HG03469 (cell line): Measurements from ENCODE around the gene ITGB1BP1.

ENCODE experiments used
- ATAC-seq: cut with Tn5 transposase; IDR thresholded peaks from one replicate; pipeline ENCODE4 v1.9.1; 2021; ENCODE audit warnings: mild to moderate bottlenecking, moderate library complexity, moderate number of reproducible peaks; ENCODE audit not compliant: unreplicated experiment

Gene ITGB1BP1

DNA sequence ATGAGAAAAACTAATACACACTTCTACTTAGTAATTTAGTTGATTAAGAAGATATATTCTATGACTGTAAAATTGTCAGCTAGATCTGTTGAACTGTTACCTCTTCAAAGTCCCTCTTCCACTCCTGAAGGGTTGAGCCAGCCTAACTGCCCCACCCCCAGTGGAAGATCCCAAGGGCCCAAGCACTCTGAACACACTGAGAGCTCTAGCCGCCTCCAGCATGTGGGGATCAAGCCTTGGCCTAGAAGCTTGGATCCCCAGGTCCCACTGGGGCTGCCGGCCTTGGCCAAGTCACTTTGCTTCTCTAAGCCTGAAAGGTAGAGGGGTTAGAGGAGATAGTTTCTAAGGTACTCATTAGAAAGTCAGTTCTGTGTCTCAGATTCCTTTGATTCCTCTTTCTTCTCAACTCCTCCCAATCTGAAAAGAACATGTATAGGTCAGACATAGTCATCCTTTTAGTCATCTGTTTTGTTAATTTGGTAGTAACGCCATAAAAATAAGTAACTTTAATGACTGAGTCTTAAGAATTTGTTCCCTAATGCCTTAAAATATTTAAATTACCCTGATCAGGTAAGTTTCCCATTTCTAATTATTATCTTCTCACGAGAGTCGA, 5.7 kb upstream of the ITGB1BP1 start:
- no peak for ATAC-seq

DNA sequence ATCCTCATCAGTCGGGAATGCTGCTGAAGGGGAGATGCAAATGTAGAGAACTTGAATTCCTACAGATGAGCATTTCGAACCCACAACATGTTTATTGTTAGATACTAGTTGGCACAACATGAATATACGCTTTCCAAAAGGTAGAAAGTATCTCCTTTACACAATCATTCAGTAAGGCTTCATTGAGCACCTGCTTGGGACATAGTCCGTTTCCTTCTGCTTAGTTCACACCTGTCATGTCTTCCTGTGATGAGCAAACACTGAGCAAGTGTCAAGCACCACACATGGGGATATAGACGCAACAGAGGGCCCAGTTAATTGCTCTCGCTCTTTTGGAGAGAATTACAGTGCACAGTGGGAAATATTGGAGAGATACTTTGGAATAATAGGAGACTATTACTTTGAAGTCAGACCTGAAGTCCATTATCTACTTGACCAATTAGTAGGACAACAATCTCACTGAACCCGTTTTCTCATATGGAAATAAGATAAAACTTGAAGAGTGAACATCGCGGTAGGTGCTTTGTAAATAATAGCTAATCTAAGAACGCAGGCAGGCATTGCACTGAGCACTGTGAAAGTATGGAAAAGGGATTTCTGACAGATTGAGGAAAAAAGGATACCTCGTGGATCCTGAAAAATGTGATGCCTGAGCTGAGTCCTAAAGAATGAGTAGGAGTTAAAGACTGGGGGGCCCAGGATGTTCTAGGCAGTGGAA, 1.3 kb upstream of the ITGB1BP1 start:
- no peak for ATAC-seq

DNA sequence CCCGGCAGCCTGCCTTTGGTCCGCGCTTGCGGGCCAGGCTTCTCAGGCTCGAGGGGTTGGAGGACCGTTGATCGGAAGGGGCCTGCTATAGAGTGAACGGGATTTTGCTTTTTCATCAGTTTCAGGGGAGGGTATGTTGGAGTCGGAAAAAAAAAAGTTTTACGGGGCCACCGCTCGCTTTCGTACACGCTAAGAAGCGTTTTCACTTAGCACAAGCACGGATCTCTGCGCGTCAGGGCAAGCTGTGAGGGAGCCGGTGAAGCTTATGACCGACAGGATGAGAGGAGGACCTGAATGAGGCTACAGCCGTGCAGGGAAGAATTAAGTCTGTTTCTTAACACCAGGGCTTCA, 569 bp upstream of the ITGB1BP1 start:
- peak; percentile 1 for ATAC-seq

DNA sequence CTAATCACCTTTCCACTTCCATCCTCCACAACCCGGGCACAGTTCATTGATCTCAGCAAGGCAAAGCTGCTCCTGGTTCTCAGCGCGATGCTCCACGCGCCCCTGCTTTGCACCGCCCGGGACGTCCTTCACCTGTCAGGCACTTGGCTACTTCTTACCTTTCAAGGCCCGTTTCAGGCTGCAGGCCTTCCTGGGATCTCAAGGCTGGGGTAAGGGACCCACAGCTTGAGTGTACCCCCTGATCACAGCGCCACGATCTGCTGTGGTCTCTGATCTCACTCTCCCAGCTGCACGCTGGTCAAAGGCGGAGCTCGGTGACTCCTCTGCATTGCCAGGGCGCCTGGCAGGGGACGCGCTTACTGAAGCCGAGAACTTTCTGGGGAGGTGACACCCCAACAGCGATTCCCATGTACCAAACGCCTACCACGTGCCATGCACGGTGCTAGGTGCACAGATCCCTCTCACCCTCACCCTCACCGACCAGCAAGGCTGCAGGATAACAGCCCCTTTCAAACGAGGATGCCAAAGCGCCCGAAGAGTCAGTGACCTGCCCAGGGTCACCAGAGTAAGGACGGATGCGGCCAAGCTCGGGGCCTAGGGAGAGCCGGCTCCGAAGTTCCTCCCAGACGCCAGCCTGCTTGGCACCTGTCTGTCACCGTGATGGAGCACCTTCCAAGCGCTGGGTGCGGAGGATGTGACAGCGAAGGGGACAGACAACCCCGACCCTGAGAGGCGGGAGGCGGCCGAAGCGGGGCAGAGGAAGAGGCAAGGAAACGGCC, 818 bp downstream of the ITGB1BP1 start:
- ATAC-seq: peak; percentile 19

DNA sequence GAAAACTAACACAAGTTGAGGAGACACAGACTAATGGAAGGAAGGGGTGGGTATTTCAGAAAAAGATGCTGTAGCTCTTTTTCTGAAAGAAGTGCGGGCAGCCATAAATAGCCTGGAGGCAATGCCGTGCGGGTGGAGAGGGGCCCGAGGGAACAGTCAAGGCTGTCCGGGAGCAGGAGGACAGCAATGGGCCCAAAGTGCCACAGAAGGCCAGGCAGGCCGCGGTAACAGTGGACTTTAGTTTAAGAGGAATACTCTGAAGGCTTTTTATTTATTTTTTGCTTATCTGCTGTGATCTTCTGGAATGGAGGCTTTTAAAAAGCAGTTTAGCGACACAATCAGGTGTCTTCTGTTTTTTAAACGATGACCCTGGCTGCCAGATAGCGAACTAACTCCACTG, 2.8 kb downstream of the ITGB1BP1 start:
- ATAC-seq: no peak

DNA sequence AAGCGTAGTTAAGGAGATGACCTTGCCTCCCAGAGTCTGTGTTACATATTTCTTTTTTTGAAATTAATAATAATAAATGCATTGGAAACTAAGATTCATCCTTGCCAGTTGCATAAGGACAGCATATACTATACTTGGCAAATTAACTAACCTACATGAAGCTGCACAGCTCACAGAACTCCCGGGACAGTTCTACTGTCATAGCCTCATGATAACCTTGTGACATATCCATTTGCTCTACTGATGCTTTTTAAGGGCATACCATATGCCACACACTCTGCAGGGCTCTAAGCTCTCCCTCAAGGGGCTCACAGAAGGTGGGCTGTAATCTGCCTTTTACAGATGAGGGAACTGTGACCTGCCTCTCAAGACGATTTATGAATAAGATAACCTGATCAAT, 3.8 kb downstream of the ITGB1BP1 start:
- ATAC-seq: no peak

DNA sequence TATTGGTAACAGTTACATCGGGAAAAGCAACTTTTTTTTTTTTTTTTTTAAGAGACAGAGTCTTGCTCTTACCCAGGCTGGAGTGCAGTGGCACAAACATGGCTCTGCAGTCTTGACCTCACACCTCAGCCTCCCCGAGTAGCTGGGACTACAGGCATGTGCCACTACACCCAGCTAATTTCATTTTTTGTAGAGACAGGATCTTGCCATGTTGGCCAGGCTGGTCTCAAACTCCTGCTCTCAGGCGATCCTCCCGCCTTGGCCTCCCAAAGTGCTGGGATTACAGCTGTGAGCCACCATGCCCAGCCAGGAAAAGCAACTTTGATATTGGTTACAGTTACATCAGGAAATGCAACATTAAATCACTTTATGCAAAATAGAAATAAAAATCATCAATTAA, 4.6 kb downstream of the ITGB1BP1 start:
- ATAC-seq: no peak

DNA sequence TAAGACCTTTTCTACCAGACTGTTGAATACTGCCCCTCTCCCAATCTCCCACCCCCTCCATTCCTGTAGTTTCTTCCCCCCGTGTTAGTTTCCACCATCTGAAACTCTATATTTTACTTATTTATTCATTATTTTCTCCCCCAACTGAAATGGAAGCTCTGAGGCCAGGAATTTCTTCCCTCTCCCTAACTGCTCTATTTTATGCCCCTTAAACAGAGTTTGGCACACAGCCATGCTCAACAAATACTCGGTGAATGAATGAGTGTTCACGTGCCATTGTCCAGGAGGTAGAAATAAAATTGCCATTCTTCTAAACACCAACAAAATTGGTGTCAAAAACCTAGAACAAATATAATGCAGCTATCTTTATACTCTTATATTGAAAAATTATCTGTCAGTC, 5.6 kb downstream of the ITGB1BP1 start:
- no peak for ATAC-seq

DNA sequence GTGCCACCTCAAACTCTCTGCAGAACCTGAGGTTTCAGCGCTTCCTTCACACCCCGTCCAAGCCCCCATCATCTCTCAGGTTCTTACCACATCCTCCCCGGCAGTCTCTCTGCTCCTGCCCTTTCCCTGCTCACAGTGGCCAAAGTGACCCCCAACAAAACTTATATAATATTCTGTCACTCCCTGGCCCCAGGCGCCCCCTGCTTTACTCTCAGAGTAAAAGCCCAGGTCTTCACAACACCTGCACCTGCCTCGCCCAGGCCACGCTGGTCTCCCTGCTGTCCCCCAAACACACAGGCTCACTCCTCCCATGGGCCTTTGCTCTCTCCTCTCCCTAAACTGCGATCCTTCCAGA, 6.4 kb downstream of the ITGB1BP1 start:
- no peak for ATAC-seq

DNA sequence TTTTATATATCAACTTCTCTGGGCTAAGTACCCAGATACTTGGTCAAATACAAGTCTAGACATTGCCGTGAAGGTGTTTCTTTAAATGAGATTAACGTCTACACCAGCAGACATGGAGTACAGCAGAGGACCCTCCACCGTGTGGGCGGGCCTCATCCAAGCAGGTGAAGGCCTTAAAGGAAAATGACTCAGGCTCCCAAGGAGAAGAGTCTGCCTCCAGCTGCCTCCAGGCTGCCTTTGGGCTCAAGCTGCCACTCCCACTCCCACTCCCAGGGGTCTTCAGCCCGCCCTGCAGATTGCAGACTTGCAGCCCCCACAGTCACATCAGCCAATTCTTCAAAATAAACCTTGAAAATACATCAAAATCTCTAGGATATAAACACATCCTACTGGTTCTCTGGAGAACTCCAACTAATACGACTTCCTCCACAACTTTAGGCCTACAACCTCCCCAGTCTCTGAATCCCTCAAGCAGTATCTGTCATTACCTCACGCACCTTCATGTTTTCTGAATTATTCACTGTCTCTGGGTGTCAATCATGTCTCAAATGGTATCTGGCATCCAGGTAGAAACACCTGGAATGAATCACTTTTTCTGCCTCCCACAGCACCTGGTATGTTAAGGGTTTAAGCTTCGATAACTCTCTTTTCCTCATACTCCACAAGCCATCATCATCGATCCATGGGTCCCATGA, 6.9 kb downstream of the ITGB1BP1 start:
- ATAC-seq: no peak

DNA sequence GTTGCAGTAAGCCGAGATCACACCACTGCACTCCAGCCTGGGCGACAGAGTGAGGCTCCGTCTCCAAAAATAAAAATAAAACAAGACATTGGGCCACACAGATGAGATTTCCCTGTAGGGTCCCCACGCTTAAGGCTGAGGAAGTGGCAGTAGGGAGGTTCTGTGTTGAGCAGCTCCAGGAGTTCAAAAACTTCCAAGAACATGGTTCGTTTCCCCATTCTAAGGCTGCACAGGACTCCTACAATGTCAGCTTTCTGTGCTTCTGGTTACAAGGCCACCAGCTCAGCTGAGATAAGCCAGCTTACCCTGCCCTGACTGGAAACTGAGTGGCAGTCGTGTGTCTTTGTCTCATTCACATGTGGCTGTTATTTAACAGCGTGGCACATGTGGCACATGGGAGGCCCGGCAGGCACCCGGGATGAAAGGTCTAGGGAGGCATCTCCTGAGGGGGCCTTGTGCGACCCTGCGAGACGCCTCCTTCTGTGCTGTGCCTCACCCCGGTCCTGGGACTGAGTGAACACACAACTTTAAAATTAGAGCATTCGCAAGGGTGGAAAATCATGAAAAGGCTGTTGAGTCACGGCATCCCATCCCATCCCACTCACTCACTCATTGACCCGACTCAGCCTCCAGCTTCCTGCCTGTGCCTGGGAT, 7.7 kb downstream of the ITGB1BP1 start:
- ATAC-seq: no peak

DNA sequence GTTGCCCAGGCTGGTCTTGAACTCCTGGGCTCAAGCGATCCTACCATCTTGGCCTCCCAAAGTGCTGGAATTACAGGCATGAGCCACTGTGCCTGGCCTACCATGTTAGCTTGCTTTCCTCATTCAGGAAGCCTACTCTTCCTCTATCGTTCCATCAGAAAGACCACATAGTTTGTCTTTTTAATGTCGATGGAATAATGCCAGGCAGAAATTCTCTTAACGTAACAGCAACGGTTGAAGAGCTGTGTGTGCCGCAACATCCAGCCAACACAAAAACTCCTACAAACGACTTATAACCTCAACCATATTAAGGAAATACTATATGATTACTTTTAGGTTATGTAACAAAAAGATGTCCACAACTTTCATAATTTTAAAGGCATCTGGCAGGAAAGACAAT, 10.5 kb downstream of the ITGB1BP1 start:
- no peak for ATAC-seq

DNA sequence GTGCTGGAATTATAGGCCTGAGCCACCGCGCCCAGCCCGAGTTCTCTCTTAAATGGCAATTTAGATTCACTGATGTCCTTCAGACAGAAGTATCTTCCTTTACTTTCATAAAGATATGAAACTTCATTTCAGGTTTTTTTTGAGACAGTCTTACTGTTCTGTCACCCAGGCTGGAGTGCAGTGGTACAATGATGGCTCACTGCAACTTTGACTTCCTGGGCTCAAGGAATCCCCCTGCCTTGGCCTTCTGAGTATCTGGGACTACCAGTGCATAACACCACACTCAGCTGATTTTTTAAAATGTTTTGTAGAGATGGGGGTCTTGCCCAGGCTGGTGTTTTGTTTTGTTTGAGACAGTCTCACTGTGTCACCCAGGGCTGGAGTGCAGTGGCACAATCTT, 13.2 kb downstream of the ITGB1BP1 start:
- ATAC-seq: no peak

DNA sequence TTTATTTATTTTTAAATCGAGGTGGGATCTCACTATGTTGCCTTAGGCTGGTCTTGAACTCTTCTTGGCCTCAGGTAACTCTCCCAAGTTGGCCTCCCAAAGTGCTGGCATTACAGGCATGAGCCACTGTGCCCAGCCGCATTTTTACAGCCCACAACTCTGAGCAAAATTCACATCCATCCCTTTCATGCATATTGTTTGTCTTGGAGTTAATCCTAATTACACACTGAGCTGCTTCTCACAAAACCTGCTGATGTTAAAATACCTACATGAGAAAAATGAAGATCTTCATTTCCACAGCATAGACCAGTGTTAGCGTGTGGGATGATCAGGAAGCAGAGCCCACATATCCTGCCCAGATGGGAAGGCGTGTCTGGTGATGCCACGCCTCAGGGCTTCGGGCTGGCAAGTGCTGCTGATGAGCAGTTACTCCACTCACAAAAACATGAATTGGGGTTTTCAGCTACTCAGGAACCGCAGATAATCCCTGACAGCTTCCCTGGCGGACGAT, 14.6 kb downstream of the ITGB1BP1 start:
- no peak for ATAC-seq

DNA sequence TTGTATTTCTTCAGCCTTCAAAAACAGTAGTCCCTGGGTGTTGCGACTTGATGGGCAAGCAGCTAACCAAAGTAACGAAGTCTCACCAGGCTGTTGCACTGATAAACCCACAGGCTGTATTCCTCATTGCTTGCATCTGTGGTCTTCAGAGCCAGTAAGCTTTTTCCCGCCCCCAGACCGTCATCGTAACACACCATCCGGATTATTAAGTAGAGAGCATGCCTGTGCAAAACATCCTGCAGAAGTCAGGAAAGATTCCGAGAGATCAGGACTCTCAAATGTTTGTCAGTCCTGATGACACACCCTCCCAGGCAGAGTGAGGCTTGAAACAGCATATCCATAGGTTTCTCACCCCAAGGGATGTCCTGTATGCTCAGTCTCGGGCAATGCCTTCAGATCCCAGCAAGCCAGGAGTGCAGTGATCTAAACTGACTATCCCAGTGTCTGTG, 15.9 kb downstream of the ITGB1BP1 start:
- ATAC-seq: no peak

DNA sequence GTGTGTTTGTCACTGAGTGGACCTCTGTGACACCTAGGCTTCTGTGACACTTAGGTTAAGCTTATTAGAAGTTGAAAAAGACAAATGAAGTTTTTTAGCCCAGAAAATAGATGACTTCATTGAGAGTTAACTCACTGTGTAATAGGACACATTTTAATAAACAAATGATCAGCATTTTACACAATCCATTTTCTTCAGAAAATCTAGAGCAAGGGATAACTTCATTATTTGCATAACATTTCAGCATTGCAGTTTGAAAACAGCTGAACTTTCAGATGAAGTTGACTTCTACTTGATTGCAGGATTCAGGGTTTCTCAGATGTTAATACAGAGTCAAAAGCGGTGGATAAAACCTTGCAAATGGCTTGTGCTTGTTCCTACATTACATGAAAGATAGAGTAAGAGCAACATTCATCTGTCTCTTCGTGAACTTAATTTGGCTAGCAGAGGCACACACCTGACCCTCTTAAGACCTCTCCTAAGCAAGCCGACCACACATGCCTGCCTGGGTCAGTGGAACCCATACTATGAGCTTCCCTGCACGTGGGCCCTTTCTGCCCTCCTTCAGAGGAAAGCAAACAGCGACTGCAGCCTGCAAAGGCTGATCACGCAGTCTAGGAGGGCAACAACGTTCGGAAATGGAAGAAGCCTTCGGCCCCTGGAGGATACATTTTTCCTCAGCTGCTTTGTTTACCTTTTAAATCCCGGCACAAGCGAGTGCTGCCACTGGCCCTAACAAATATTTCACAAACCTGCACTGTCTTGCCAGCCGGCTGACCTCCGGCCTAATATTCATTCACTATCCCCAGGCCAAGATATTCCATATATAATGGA, 16.6 kb downstream of the ITGB1BP1 start:
- ATAC-seq: no peak

DNA sequence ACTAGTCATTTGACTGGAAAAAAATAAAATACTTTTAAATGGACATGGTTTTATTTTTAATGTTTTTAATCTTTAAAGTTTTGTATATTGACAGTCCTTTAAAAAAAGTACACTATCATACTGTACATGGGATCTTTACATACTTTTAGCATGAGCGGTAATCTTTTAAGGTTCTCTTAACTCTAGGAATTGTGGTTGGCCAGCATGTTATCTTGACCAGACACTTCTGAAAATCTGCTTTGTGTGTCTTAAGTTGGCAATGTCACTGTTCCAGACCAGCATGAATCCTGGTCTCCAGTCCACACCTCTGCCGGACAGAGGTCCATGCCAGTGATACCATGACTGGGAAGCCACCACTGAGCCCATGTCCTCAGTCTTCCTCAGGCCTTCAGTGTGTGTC, 17.7 kb downstream of the ITGB1BP1 start:
- ATAC-seq: no peak

DNA sequence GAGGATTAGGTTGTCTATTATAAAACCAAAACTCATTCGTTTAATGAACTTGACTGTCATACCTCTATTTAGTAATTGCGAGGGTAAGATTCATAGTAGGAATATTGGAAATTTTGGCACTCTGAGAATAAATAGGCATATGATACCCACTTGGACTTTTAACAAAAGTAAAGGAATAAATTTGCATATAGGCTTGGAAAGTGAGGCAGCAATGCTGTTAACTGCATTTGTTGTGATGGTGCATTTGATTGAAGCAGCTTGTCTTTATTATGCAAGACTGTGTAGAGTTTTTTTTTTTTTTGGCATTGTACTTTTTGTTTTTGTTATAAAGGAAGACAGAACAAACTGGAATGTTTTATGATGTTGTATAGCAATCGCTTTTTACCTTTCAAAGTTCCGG, 18.9 kb downstream of the ITGB1BP1 start:
- ATAC-seq: no peak

DNA sequence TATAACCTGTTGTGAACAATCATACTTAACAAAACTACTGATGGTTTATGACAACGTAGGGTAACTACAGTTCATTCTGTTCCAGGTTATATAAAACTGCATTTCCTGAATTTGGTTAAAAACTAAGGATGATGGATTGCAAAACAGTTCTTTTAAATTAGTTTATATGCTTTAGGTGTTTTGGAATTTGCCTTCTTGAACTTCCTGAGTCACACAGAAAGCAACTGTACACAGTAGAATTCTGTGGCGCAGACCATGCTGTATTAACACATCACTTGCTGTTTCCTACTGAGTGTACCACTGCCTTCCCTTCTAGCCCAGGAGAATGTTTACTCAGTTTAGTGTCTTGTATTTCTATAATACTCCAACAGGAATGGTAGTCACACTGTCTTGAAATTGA, 19.4 kb downstream of the ITGB1BP1 start:
- ATAC-seq: no peak
